HG03064 (cell line): Measurements from ENCODE around the gene TTC34.

ENCODE experiments used
- ATAC-seq: cut with Tn5 transposase; IDR thresholded peaks from one replicate; pipeline ENCODE4 v1.9.1; 2021; ENCODE audit warnings: low read depth; ENCODE audit not compliant: unreplicated experiment

The TTC34 gene

DNA sequence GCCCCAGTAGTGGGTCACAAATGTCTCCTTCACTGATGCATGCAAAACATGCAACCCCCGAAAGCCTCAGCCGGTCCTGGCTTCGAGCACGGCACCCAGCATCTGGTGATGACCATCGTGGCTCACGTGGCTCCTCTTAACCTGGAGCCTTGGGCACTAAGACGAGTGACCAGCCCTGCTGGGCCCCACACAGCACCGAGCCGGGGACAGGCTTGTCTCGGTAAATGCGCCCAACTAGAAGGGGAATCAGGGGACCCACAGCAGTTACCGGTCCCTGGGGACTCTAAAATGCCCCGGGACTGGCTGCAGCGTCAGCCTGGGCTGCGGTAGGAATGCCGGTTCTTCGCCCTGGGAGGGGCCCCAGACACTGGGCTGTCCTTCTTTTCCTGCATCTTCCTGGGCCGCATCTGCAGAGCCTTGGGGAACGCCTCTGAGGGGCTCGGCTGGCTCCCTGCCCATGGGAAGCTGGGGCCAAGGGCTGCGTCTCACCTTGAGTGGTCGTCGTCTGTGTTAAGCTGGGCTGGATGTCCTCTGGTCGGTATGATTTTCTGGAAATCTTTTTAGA, 13.1 kb upstream of the TTC34 start:
- ATAC-seq = no peak

GRCh38 chr1:2812939-2813653, 11.6 kb upstream of the TTC34 start:
- ATAC-seq = no peak

DNA sequence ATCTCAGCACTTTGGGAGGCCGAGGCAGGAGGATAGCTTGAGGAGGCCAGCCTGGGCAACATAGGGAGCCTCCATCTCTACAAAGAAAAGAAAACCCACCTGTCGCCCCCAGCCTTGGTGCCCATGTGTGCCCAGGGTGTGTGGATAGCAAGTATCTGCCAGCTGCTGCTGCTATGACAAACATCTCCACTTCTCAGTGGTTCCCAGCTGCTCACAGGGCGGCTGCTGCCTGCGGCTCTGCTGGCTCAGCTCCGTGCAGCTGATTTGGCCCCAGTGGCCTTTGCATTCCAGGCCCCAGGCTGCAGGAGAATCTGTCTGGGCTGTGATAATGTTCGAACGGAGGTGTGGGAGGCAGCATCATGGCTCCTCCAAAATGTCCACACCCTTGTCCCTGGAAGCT, 10.6 kb upstream of the TTC34 start:
- ATAC-seq = no peak

DNA sequence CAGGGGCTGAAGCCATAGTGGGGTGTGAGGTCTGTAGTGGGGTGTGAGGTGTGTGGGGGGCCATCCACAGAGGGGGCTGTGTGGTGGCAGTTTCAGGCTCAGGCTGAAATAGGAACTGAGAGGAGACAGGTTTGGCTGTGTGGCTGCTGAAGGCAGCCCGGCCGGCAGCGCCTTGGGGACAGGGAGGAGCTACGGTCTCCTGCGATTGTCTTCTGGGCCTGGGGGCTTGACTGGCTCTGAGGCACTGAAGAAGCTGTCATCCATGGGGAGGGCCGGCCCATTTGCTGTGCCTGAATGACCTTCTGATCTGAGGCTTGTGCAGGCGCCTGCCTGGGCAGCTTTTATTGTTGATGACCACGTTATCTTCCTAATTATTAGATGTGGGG, 10.0 kb upstream of the TTC34 start:
- no peak for ATAC-seq

GRCh38 chr1:2810899-2811532, 9.5 kb upstream of the TTC34 start:
- ATAC-seq = no peak

- no peak for ATAC-seq
These were observed 8.8 kb upstream of the TTC34 start for GRCh38 chr1:2810281-2810680.

DNA sequence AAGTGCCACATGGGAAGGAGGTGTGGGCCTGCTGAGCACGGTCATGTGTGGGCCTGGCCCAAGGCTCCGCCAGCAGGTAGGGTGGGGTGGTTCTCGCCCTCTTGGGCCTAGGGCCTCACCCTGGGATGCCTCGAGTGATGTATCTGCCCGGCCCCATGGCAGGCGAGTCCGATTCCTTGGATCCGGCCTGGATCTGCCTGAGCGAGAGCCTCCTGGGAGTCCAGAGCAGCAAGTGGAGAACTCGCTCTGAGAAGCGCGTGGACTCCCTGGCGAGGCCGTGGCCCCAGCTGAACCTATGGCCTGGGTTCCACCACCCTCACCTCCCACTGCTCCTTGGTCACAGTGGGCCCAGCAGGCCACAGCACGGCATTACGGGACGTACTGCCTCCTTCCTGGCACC, 8.2 kb upstream of the TTC34 start:
- no peak for ATAC-seq

DNA sequence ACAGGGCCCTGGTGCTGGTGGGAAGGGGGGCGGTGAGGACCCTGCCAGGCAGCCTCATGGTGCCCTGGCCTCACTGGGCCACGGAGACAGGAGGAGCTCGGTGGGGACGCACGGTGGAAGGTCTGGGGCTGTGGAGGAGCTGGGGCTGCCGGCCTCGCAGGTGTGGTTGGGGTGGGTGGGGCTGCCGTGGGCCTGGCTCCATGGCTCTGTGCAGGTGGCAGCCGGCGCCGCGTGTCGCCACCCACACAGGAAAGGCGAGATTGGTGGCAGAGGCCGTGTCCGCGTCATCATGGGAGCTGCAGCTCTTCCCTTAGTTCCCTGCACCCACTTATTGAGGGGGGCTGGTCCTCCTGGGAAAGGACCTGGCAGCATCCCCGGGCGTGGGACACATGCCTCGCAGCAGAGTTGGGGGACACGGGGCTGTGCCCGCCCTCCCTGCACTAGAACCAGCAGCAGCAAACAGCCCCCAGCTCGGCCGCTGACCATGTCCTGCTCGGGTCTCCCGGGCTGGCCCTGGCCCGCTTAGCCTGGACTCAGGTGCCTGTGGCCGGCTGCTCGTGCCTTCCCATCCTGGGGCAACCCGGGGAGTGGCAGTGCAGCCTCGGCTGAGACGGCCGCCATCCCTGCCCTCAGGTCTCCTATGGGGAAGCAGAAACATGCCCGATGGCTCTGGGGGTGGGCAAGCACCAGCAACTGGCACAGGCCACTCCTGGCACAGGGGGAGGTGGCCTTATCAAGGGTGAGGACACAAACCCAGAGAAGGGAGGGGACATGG, 7.5 kb upstream of the TTC34 start:
- ATAC-seq = no peak

GRCh38 chr1:2808386-2808705, 6.9 kb upstream of the TTC34 start:
- ATAC-seq = no peak

- no peak for ATAC-seq
These were observed 6.3 kb upstream of the TTC34 start for GRCh38 chr1:2807678-2808385.

DNA sequence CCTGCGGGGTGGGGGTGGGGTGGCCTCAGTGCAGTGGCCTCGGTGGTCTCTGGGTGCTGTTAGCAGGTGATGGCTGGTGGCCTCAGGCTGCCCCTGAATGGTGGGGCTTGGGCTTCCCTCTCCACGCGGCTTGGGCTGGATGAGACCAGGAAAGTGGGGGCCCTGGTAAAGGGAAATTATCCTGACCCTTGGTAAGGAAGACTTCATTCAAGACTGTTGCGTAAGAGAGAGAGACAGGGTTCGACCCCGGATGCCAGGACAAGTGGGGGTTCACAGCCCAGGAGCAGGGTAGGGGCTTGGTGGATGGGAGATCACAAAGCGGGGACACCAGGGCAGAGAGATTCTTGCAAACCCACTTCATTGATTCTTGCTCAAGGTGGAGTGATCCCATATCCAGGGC, 5.5 kb upstream of the TTC34 start:
- no peak for ATAC-seq

DNA sequence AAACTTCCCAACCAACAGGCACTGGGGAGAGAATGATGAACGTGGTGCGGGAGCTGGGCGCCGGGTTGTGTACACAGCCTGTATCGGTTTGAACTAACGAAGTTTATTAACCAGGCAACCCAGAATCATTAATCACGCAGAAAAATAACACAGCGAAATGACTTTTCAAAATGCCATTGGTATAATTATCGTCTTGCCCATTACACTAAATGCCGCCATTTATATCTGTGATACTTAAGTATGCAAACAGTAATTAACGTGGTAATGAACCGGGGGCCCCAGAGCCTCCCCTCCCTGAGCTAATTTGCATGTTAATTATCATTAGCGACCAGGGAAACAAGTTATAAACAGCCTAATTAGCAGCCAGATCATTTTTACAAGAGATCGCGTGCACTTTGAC, 5.1 kb upstream of the TTC34 start:
- no peak for ATAC-seq

DNA sequence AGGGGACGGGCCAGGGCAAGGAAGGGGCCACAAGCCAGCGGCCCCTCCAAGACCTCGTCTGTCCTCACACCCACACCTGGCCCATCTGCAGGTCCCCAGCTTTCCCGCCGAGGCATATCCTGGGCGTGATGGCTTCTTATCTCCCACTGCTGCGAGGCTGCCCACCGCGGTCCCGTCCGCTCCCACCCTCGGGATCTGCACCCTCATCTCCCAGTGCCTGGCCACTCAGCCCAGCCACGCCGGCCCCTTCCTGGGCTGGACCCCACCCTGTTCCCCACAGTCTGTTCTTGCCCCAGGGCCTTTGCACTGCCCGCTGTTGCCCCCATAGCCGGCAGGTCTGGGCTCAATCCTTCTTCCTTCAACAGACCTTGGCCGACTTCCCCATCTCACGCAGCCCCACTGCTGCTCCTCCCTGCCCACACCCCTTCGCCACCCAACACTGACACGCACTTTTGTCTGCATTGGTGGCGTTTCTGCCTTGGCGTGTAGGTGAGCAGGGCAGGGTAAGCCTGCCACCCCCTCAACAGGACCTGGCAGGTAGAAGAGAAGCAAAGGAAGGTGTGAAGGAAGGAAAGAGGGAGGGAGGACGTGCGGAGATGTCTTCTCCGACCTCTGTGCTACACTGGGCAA, 4.4 kb upstream of the TTC34 start:
- no peak for ATAC-seq

DNA sequence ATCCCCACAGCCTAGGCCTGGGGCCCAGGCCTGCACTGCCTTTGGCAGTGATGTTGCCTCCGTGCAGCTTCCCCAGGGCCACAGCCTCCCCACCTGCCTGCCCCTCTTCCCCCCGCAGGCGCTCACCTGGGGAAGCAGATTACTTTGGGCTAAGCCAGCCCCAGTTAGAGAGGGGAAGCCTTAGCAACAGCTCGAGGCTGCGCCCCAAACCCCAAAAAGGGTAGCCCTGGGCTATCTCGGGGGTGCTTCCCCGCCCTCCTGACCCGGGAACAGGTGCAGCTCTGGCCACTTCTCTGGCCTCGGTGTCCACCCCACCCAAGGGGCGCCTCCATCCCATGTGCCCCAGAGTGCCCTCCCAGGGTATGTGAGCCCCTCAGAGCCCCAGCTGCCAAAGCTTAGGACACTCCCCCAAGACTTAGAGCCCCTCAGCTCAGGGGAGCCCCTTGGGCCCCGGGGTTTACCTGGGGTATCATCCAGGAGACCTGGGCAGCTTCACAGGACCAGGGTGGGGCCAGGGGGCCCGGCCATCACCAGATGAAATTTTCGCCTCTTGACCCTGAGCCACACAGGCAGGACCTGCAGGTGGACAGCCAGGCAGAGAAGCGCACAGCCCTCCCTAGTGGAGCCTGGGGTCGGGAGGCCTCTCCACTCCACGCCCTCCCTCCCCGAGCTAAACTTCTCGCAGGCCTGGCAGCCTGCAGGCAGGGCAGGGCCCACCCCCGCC, 3.3 kb upstream of the TTC34 start:
- ATAC-seq = no peak

GRCh38 chr1:2803931-2804627, 2.6 kb upstream of the TTC34 start:
- no peak for ATAC-seq

DNA sequence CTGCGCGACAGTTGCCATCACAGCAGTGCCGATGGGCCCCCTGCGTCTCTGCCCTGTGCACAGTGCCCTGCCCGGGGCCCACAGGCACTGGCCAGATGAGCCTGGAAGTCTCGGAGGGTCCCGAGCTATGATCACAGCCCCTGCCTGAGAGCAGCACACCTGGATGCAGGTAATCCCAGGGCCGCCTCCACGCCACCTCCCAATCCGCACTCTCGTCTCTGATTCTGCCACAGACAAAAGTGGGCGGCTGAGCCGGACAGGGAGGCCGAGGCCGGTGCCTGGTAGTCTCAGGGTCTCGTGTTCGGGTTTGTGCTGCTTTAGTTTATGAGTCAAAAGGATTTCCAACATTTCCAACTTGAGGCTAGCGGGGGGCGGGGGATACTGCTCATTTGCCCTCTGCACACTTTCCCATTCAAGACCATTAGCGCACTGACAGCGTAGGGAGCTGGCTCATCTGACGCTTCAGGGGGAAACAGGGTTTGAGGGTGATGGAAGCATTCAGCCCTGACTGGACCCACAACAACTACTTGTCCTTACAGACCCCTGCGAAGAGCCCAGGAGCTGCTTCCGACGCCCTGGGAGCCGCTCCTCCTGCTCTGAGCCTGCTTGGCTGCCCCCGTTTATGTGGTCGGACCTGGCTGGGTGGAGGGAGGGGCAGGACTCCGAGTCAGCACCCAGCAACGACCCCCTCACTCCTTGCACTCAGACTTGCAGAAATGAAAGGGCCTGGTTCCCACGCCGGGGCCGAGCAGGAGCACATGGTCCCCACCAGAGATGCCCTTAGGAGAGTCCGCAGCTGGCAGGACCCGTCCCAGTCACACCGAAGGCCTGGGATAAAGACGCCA, 1.8 kb upstream of the TTC34 start:
- no peak for ATAC-seq

DNA sequence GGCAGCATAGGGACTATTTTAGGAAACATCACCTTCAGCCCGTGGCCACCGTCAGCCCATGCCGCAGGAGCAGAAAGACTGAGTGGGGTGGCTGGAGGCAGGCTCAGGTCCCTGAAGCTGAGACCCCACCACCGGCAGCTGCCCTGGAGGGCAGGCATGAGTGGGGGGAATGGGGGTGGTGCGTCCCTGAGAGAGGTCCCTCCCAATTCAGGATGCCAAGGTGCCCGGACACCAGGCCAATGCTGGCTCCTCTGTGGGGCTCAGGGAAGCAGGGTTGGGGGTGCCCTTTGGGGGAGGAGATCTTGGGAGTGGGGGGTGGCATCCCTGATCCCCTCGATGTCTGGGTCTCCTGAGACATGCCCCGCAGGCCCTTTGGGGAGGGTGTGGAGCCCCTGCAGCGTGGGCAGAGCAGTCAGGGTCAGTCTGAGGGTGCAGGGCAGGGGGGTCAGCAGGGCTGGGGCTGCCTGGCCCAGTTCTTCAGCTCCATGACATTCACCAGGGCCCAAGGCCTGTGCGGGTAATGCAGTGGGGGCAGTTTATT, 998 bp upstream of the TTC34 start:
- ATAC-seq = no peak

- no peak for ATAC-seq
These were observed 447 bp downstream of the TTC34 start for GRCh38 chr1:2801046-2801445.
